Effector memory CD4-positive, alpha-beta T cell (primary cell): ENCODE data around the gene RRBP1.

Source experiments
- DNase-seq, 3 donors: peaks; one replicate each; pipeline ENCODE4 v3.0.0-alpha.2; 2020
- H3K27ac ChIP-seq: 2 replicates; pipeline ENCODE4 v1.7.0; 2013; ENCODE audit warnings: mild to moderate bottlenecking, low read length, moderate library complexity; ENCODE audit not compliant: insufficient read depth, poor library complexity, severe bottlenecking
- H3K27me3 ChIP-seq: replicated peaks from 2 replicates; pipeline ENCODE4 v1.7.0; 2013; ENCODE audit warnings: mild to moderate bottlenecking, low read length; ENCODE audit not compliant: insufficient read depth, control insufficient read depth, poor library complexity, severe bottlenecking
- H3K36me3 ChIP-seq: 2 replicates; pipeline ENCODE4 v1.7.0; 2013; ENCODE audit warnings: mild to moderate bottlenecking, low read length, moderate library complexity; ENCODE audit not compliant: control insufficient read depth, insufficient read depth
- H3K4me1 ChIP-seq: 2 replicates; pipeline ENCODE4 v1.7.0; 2013; ENCODE audit warnings: low read length, mild to moderate bottlenecking; ENCODE audit not compliant: control insufficient read depth, insufficient read depth, poor library complexity, severe bottlenecking
- H3K4me3 ChIP-seq: 2 replicates; pipeline ENCODE4 v1.7.0; 2013; ENCODE audit warnings: low read length, low read depth, mild to moderate bottlenecking; ENCODE audit not compliant: insufficient read depth, poor library complexity, severe bottlenecking
- H3K9me3 ChIP-seq: 2 replicates; pipeline ENCODE4 v1.7.0; 2013; ENCODE audit warnings: mild to moderate bottlenecking, low read length, moderate library complexity; ENCODE audit not compliant: control insufficient read depth

The RRBP1 gene

GRCh38 chr20:17722493-17723300, 40.7 kb upstream of the RRBP1 start:
- Histone ChIP-seq H3K27ac (no peak overlapping the region), H3K4me1 (no peaks in the 10 kb centered on the region), H3K27me3 (no peaks in the 10 kb centered on the region), H3K9me3 (no peaks in the 10 kb centered on the region), H3K4me3 (no peak overlapping the region), H3K36me3 (no peaks in the 10 kb centered on the region)
- no peak for DNase-seq

GRCh38 chr20:17721802-17722486, 39.9 kb upstream of the RRBP1 start:
- no peak for DNase-seq
- H3K9me3 ChIP-seq, result no peaks in the 10 kb centered on the region
- no peaks in the 10 kb centered on the region for H3K27me3 ChIP-seq
- no peaks in the 10 kb centered on the region for H3K4me1 ChIP-seq
- no peaks in the 10 kb centered on the region for H3K36me3 ChIP-seq
- no peak overlapping the region for H3K27ac ChIP-seq
- no peak overlapping the region for H3K4me3 ChIP-seq

GRCh38 chr20:17720755-17721154, 38.7 kb upstream of the RRBP1 start:
- Histone ChIP-seq H3K27me3 (no peaks in the 10 kb centered on the region), H3K4me1 (no peaks in the 10 kb centered on the region), H3K9me3 (no peaks in the 10 kb centered on the region), H3K4me3 (no peak overlapping the region), H3K36me3 (no peaks in the 10 kb centered on the region), H3K27ac (no peak overlapping the region)
- DNase-seq, result no peak

- no peak overlapping the region for H3K27ac ChIP-seq
- no peaks in the 10 kb centered on the region for H3K27me3 ChIP-seq
- no peaks in the 10 kb centered on the region for H3K9me3 ChIP-seq
- no peaks in the 10 kb centered on the region for H3K4me1 ChIP-seq
- DNase-seq, result no peak
- H3K4me3 ChIP-seq, result no peak overlapping the region
- H3K36me3 ChIP-seq, result no peaks in the 10 kb centered on the region
Observed at GRCh38 chr20:17716331-17716730, 34.3 kb upstream of the RRBP1 start.

GRCh38 chr20:17715075-17715474, 33.0 kb upstream of the RRBP1 start:
- no peak overlapping the region for H3K4me3 ChIP-seq

GRCh38 chr20:17714597-17714996, 32.6 kb upstream of the RRBP1 start:
- H3K4me3 ChIP-seq, result no peak overlapping the region
- H3K4me1 ChIP-seq, result no peaks in the 10 kb centered on the region
- no peaks in the 10 kb centered on the region for H3K27me3 ChIP-seq
- H3K9me3 ChIP-seq, result no peaks in the 10 kb centered on the region
- H3K36me3 ChIP-seq, result no peaks in the 10 kb centered on the region
- DNase-seq, result no peak
- H3K27ac ChIP-seq, result no peak overlapping the region

More at GRCh38 chr20:17715075-17715474, 33.0 kb upstream of the RRBP1 start:
- H3K27ac ChIP-seq, result no peak overlapping the region
- H3K27me3 ChIP-seq, result no peaks in the 10 kb centered on the region
- H3K36me3 ChIP-seq, result no peaks in the 10 kb centered on the region
- no peaks in the 10 kb centered on the region for H3K9me3 ChIP-seq
- no peak for DNase-seq
- no peaks in the 10 kb centered on the region for H3K4me1 ChIP-seq

- Histone ChIP-seq H3K27me3 (no peaks in the 10 kb centered on the region), H3K4me3 (no peak overlapping the region), H3K27ac (no peak overlapping the region), H3K9me3 (no peaks in the 10 kb centered on the region), H3K4me1 (no peaks in the 10 kb centered on the region), H3K36me3 (no peaks in the 10 kb centered on the region)
- no peak for DNase-seq
Observed at GRCh38 chr20:17712708-17713107, 30.7 kb upstream of the RRBP1 start.

- no peaks in the 10 kb centered on the region for H3K4me1 ChIP-seq
- no peak for DNase-seq
- no peak overlapping the region for H3K4me3 ChIP-seq
- H3K9me3 ChIP-seq, result no peaks in the 10 kb centered on the region
- no peaks in the 10 kb centered on the region for H3K36me3 ChIP-seq
- no peaks in the 10 kb centered on the region for H3K27me3 ChIP-seq
- H3K27ac ChIP-seq, result no peak overlapping the region
Observed at GRCh38 chr20:17712201-17712600, 30.2 kb upstream of the RRBP1 start.

- no peak overlapping the region for H3K4me3 ChIP-seq
- DNase-seq, result no peak
- no peaks in the 10 kb centered on the region for H3K27me3 ChIP-seq
- H3K27ac ChIP-seq, result no peak overlapping the region
- no peaks in the 10 kb centered on the region for H3K4me1 ChIP-seq
- no peaks in the 10 kb centered on the region for H3K36me3 ChIP-seq
- H3K9me3 ChIP-seq, result no peaks in the 10 kb centered on the region
Observed at GRCh38 chr20:17711267-17711627, 29.2 kb upstream of the RRBP1 start.
